Stomach (tissue), 4 donors: Measurements from ENCODE around the gene USP43.
A peak's percentile ranks its signal among the peaks of the same experiment; 100 is the strongest.

ENCODE experiments used
- CTCF ChIP-seq, 7 experiments: fragments of 450-650 bp in 4 of 7; fragments of 200-600 bp in 3 of 7; sonication (generic) in 3 of 7; IDR thresholded peaks; one replicate each; pipeline ENCODE4 v1.5.1; 2016 to 2019; ENCODE audit warnings: antibody characterized with exemption in 7 of 7, control low read depth in 2 of 7, mild to moderate bottlenecking in 1 of 7
- EP300 ChIP-seq: sonication (generic); formaldehyde crosslinking; IDR thresholded peaks from one replicate; pipeline ENCODE4 v1.6.1; 2017; ENCODE audit warnings: antibody characterized with exemption
- POLR2A ChIP-seq, 4 donors: fragments of 450-650 bp; IDR thresholded peaks; one replicate each; pipeline ENCODE4 v1.6.1; 2016; ENCODE audit warnings: antibody characterized with exemption in 4 of 4, control low read depth in 2 of 4, mild to moderate bottlenecking in 1 of 4, moderate library complexity in 1 of 4

GRCh38 chr17:9729034-9729650 lies 83.8 kb downstream of the USP43 start:
- TF ChIP-seq POLR2A (IDR thresholded peaks at IDR 0.05): no peak
- no peak for TF ChIP-seq EP300
- peak in 5 of 7 experiments; percentile 85 to 93 (median 89) for TF ChIP-seq CTCF (IDR thresholded peaks at IDR 0.05)
